ENCODE results near the gene OTULINL. TPM values are rescaled to one million over a fixed set of nuclear protein-coding genes. Genes with fewer than 3 reads are reported as not detected.

The OTULINL gene
- total RNA-seq, 4 donors from 2014 or later, result 0.73 to 1.8 (median 0.96) TPM

- Histone ChIP-seq H3K27ac (no peak overlapping the region), H3K4me3 (no peak overlapping the region), H3K27me3 (no peaks in the 10 kb centered on the region), H3K9me3 (no peaks in the 10 kb centered on the region), H3K36me3 (no peaks in the 10 kb centered on the region), H3K4me1 (no peaks in the 10 kb centered on the region)
- DNase-seq (no peak), ATAC-seq (no peak)
- intact Hi-C loops (cut with DNase I; ENCODE audit: low total_unique reads) (no loop called here), in situ Hi-C loops (cut with MboI; ENCODE audit: low sequenced_read_pairs in 4 of 4) (no loop called here)
- no peak for TF ChIP-seq POLR2A (IDR thresholded peaks at IDR 0.05)
- no peak for TF ChIP-seq CTCF (IDR thresholded peaks at IDR 0.05 in 4 of 5, conservative IDR thresholded peaks at IDR 0.05 in 1 of 5)
Measured at GRCh38 chr5:14556015-14556414, 25.6 kb upstream of the OTULINL start.

- in situ Hi-C loops (cut with MboI; ENCODE audit: low sequenced_read_pairs in 4 of 4) (no loop called here), intact Hi-C loops (cut with DNase I; ENCODE audit: low total_unique reads) (no loop called here)
- H3K9me3 ChIP-seq, result no peaks in the 10 kb centered on the region
- no peak for DNase-seq
- H3K4me1 ChIP-seq, result no peaks in the 10 kb centered on the region
- no peak overlapping the region for H3K4me3 ChIP-seq
- TF ChIP-seq CTCF (IDR thresholded peaks at IDR 0.05 in 4 of 5, conservative IDR thresholded peaks at IDR 0.05 in 1 of 5), result no peak
- no peak for TF ChIP-seq POLR2A (IDR thresholded peaks at IDR 0.05)
- H3K36me3 ChIP-seq, result no peaks in the 10 kb centered on the region
- no peak for ATAC-seq
- no peaks in the 10 kb centered on the region for H3K27me3 ChIP-seq
- no peak overlapping the region for H3K27ac ChIP-seq
Measured at GRCh38 chr5:14557203-14557770, 24.3 kb upstream of the OTULINL start.

DNA sequence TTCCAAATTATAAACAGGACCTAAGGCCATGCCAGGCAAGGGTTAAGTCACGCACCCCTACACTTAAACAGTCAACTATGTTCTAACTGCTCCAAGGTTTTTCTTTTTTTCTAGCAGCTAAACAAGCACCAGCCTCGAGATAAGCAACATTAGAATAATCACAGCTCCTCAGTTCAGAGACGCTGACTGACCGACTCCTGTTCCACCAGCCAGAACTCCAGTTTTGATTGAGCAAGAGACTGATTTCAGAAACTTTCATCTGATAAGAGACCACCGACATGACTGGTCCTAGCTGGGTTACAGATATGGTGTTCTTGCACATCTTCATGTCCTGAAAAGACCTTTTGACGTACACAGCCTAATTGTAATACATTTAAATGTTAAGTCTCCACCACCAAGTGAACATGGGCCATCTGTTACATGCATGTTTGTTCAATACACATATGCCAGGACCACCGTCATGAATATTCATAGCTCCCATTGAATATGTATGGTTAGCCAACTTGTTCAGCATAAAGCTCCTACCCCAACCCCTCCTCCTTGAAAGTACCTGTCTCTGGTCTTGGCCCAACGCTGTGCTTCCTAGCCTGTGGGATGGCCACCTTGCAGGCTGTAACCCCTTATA, 23.7 kb upstream of the OTULINL start:
- intact Hi-C loops (cut with DNase I; ENCODE audit: low total_unique reads) (no loop called here), in situ Hi-C loops (cut with MboI; ENCODE audit: low sequenced_read_pairs in 4 of 4) (no loop called here)
- ATAC-seq, result no peak
- H3K9me3 ChIP-seq, result no peaks in the 10 kb centered on the region
- TF ChIP-seq POLR2A (IDR thresholded peaks at IDR 0.05), result no peak
- TF ChIP-seq CTCF (IDR thresholded peaks at IDR 0.05 in 4 of 5, conservative IDR thresholded peaks at IDR 0.05 in 1 of 5), result no peak
- no peaks in the 10 kb centered on the region for H3K36me3 ChIP-seq
- H3K27ac ChIP-seq, result no peak overlapping the region
- H3K4me3 ChIP-seq, result no peak overlapping the region
- no peak for DNase-seq
- no peaks in the 10 kb centered on the region for H3K27me3 ChIP-seq
- H3K4me1 ChIP-seq, result no peaks in the 10 kb centered on the region

DNA sequence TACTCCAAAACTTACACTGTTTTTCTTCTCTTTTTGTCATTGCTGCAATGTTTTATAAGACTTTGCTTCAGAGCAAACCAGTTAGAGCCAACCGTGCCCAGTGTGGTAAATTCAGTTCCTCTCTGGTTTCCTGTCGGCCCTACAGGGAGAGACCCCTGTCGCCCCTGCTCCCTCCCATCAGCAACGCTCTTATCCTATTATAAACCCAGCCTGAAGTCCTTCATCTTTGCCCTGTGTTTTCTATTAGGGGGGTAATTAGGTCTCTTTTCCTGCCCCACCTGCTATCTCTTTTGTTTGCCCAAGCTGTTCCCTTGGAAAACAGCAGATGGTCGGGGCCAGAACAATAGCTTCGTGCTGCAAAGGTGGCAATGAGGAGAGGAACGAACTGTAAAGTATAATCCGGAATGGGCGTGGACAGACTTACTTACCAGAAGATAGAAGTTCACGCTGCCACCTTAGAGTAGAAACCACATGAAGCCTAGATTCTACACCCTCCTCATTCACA, 21.4 kb upstream of the OTULINL start:
- no peaks in the 10 kb centered on the region for H3K9me3 ChIP-seq
- no peak overlapping the region for H3K27ac ChIP-seq
- DNase-seq (no peak), ATAC-seq (no peak)
- in situ Hi-C loops (cut with MboI; ENCODE audit: low sequenced_read_pairs in 4 of 4) (no loop called here), intact Hi-C loops (cut with DNase I; ENCODE audit: low total_unique reads) (no loop called here)
- H3K27me3 ChIP-seq, result no peaks in the 10 kb centered on the region
- TF ChIP-seq POLR2A (IDR thresholded peaks at IDR 0.05), result no peak
- TF ChIP-seq CTCF (IDR thresholded peaks at IDR 0.05 in 4 of 5, conservative IDR thresholded peaks at IDR 0.05 in 1 of 5), result no peak
- no peak overlapping the region for H3K4me3 ChIP-seq
- no peaks in the 10 kb centered on the region for H3K36me3 ChIP-seq
- no peaks in the 10 kb centered on the region for H3K4me1 ChIP-seq
